HG02852 (cell line): ENCODE results near the gene SFXN5.
A peak's percentile ranks its signal among the peaks of the same experiment; 100 is the strongest.

ENCODE experiments used
- ATAC-seq: cut with Tn5 transposase; IDR thresholded peaks from one replicate; pipeline ENCODE4 v1.9.1; 2021; ENCODE audit warnings: mild to moderate bottlenecking, moderate library complexity; ENCODE audit not compliant: unreplicated experiment

The SFXN5 gene

DNA sequence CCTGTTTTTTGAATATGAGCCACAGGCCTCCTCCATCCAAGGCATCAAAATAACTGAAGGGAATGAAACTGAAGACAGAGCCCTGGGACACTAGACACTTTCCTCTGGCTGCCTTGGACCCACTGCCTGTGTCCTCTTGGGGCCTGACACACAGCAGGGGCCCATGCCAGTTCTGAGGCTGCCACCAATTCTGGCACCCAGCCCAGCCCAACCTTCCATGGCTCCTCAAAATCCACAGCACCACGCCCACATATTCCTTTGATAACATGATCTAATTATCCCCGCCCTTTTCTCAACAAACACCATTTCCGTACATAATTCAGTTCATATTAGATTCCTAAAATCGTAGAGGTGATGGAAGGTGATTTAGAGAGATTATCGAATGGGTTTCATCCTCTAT, 90.0 kb downstream of the SFXN5 start:
- ATAC-seq, result no peak

- no peak for ATAC-seq
Observed at GRCh38 chr2:72980535-72981217, 90.8 kb downstream of the SFXN5 start.

DNA sequence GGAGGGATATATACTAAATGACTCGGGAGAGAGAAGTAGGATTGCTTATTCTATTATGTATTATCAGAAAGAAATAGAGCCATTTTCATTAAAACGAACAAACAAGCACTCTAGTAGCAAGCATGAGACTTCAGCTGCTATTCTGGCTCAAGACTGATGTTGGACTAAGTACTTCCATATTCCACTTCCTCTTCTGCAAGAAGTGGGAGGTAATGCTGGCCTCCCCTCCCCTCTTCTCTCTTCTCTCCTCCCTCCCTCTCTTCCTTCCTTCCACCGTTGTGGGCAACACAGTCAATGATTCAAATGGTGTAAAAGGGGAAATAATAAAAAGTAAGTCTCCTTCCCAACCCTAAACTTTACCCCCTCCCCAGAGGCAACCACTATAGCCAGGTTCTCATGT, 91.6 kb downstream of the SFXN5 start:
- no peak for ATAC-seq

DNA sequence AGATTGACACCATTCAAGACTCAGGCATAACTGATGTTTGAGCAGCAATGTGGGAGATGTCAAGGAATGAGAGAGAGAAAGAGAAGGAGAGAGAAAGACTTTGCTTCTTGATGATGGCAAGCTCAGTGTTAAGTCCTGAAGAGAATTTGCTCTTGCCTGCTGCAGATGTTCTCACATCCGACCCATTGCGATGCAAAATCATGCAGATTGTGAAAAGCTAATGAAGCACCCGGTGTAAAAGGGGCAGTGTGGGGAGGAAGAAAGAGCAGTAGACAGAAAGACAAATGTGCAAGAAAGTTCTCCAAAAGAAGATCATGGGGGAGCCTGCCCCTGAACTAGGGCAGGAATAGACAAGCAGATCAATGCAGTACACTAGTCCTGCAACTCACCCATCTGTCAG, 96.5 kb downstream of the SFXN5 start:
- ATAC-seq, result no peak

DNA sequence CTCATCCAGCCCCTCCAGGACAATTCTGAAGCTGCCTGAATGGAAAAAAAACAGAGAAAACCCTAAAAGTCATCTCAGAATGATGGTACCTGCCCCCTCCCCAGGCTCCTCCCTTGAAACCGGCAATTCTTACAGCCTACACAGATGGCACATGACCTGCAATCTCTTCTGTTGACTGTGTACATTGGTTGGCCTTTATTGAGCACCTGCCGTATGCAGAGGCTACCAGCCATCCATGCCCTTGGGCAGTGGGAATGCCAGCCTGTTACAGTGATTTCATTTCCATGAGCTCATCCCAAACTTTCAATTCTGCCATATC, 97.1 kb downstream of the SFXN5 start:
- ATAC-seq, result no peak

- peak; percentile 87 for ATAC-seq
Observed at GRCh38 chr2:72973566-72974435, 97.7 kb downstream of the SFXN5 start.

- no peak for ATAC-seq
Observed at GRCh38 chr2:72973137-72973535, 98.4 kb downstream of the SFXN5 start.

GRCh38 chr2:72972352-72973136, 99.0 kb downstream of the SFXN5 start:
- ATAC-seq, result no peak

DNA sequence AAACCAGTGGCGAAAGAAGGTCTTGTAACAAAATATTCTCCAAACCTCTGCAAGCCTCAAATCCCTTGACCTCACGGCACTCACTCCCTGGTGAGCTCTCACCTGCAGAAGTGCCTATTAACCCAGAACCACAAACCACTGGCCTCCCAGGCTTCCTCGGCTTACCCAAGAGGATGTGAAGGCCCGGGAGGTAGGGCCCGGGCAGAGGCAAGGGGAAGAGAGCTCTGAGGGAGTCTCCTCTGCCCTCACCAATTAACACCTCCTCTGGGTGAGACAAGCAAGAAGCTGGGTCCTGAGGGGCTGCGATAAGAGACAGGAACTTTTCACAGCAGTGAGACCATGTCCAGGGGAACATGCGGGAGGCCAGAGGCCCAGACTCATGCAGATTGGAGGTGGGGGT, 100.5 kb downstream of the SFXN5 start:
- no peak for ATAC-seq

GRCh38 chr2:72969706-72970105, 101.8 kb downstream of the SFXN5 start:
- ATAC-seq, result no peak

DNA sequence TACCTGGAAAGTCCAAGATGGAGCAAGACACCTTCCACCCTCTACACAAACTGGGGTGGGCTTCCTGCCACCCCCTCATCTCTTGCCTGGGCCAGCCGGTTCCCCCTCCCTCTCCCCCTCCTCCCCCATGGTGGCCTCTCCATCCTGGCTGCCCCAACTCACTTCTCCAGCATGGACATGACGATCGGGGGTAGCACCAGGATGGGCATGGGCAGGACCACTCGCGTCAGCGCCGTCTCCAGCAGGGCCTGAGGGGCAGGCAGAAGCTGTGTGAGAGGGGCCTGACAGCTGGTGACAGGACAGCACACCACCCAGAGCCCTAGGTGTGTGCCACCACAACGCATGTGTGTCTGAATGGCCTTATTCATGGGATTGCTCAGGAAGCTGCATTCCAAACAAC, 103.2 kb downstream of the SFXN5 start:
- no peak for ATAC-seq

DNA sequence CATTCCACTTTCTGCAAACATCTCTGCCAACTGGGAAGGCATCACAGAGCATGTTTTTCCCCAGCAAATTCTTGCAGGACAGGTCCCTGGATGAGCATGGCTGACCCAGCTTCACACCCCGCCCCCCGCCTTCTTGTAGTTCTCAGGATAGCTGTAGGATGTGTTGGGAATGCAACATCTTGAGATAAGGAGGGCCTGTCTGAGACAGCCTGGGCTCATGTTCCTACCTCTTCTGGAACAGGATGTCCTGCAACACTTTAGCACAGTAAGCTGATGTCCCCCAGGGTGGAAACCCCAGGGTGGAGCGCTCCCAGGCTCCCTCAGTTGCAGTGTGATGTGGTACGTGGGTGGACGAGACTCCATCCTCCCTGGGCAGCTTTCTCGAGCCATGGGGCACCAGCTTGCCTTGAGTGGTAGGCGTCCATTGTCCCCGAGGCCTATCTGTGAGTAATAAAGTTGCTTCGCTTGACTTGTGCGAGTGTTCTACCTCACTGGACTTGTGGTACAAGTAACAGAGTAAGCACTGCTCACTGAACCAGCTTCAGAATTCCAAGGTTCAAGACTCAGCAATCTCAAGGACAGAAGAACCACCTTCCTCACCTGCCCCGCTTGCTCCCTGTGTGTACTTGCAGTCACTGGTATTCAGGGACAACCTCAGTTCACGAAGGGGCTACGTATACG, 105.6 kb downstream of the SFXN5 start:
- no peak for ATAC-seq

DNA sequence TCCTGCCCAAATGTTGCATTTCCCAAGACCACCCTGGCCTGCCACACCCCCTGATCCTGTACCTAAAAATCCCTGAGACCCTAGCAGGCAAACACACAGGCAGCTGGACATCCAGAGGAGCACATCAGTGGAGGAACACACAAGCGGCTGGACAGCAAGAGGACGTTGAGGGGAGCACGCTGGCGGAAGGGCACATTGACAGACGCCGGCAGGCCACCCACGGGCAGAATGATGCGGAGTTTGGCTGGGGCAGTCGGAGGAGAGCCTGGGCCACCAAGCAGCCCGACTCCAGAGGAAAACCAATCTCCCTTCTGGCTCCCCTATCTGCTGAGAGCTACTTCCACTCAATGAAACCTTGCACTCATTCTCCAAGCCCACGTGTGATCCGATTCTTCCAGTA, 106.5 kb downstream of the SFXN5 start:
- ATAC-seq, result no peak

DNA sequence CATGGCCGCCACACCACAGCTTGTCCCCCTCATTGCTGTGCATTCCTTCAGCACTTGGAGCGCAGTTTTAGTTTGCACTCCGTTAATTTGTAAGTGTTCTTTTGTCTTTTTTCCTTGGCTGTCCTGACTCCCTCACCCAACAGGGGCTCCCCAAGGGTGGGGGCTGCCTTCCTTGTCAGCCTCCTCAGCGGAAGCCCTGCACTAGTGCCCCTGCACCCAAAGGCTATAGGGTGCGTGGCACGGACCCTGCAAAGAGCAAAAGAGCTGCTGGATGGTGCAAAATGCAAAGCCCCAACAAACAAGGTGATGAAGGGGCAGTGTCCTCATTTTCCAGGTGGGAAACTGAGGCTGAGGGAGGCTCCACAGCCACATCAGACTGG, 107.4 kb downstream of the SFXN5 start:
- ATAC-seq, result no peak

DNA sequence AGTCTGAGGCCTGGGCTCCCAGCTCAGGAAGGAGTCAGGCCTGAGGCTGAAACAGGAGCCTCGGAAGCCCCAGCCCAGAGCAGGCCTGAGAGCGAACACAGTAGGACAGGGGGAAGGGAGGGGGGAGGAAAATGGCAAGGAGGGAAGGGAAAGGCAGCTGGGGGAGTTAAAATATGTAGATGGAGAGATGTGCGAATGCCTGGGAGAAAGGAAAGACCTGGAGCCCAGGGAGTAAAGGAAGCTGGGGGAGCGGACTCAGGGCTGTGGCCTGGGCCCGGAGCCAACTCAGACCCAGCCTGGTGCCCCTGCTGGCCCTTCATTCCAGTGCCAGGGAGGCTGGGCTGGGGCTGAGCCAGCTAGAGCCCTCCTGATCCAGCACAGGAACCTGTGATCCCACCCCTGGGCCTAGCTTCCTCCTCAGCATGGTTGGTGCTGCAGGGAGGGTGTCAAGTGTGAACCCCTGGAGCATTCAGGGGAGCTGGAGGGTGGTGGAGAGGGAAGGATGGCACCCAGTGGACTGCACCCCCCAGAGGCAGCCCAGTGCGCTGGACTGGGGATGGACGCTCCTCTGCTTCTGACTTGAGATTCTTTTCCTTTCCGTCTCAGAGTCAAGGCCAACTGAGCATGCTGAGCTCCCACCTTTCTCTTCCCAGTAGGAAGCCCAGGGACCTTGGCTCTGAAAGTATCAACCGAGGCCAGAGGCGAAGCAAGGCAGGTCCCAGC, 107.9 kb downstream of the SFXN5 start:
- no peak for ATAC-seq

DNA sequence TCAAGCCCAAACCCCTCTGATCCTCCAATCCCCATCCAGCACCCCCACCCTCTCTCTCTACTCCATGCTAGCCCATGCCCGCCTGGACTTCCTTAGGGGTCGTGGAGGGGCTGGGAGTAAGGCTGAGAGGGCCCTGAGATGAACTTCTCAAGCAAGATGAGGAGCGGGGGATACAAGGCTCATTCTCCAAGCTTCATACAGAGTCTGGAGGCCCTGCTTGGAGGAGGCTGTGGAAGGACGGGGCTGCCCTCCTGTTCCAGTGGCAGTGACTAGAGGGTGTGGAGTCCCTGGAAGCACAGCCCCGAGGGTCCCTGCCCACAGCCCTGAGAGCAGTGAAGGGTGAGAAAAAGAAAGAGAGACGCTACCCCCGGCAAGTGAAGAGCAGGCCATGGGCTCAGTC, 108.6 kb downstream of the SFXN5 start:
- ATAC-seq, result no peak

GRCh38 chr2:72961853-72962468, 109.6 kb downstream of the SFXN5 start:
- ATAC-seq, result no peak

DNA sequence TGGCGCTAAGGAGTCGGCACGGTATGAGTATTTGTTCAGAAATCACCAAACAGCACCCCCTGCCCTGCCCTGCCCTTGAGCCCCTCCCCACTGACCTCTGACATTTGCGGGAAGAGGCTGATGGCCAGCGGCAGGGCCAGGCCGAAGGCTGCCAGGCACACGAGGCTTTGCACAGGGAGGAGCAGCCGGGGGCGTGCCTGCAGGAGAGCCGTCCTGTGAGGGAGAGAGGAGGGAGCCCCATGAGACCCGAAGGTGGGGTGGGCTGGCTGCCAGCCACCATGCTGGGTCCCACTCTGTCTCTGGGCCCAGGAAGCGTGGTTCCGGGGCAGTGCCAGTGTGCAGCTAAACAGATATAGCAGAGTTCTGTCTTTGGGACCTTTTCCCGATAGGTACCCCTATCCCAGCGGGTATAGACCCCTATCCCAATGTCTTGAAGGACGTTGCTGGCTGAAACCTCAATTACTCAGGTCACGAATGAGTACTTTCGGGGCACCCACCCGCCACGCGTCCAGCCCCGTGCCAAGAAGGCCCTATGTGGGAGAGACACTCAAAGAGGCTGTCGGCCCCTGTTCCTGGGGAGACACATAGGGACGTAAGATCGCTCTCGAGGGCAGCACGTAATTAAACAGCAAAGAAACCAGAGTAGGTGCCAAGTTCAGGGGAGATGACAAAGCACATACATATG, 110.3 kb downstream of the SFXN5 start:
- no peak for ATAC-seq
